GM18499 (cell line): ENCODE results near the gene BTBD19.
"Not testable (repeated sequence)": the region's sequence is repeated elsewhere in the genome, so short reads cannot be mapped to it uniquely, and the experiment has no call there.

Experiments
- ATAC-seq: cut with Tn5 transposase; IDR thresholded peaks from one replicate; pipeline ENCODE4 v1.9.1; 2021; ENCODE audit warnings: moderate number of reproducible peaks; ENCODE audit not compliant: insufficient read depth, unreplicated experiment

Gene BTBD19

DNA sequence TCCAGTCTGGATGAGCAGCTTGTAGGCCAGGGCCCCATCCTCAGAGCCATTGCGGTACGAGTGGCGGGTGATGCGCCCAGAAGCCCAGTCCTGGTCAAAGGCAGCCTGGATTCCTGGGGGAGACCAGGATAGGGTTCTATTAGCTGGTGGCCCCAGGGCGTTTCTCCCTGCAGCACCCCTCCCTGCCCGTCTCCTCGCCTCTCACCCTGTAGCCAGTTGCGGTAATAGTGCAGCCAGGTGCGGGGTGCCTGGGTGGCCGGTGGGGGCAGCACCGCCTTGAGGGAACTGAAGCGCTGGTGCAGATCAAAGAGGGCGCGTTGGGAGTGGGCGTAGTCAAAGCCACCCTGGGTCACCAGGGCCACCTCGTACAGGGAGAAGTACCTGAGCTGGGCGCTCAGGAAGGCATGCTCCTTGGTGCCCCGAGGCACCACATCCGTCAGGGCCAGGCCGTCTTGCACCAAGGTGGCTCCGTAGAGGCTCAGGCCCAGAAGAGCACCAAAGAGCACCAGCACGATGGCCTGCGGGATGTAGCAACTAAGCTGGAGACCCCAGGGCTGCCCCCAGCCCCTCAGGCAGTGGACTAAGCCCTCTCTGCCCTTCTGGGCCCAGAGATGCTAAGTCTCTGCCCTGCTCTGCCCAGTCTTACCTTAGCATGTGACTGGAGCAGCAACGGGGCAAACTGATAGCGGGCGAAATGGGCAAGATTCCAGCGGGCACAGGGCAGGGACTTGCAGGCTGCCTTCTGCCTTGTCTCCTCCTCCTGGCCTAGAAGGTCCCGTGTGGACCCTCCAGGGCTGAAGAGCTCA, 19.1 kb downstream of the BTBD19 start:
- ATAC-seq = no peak

DNA sequence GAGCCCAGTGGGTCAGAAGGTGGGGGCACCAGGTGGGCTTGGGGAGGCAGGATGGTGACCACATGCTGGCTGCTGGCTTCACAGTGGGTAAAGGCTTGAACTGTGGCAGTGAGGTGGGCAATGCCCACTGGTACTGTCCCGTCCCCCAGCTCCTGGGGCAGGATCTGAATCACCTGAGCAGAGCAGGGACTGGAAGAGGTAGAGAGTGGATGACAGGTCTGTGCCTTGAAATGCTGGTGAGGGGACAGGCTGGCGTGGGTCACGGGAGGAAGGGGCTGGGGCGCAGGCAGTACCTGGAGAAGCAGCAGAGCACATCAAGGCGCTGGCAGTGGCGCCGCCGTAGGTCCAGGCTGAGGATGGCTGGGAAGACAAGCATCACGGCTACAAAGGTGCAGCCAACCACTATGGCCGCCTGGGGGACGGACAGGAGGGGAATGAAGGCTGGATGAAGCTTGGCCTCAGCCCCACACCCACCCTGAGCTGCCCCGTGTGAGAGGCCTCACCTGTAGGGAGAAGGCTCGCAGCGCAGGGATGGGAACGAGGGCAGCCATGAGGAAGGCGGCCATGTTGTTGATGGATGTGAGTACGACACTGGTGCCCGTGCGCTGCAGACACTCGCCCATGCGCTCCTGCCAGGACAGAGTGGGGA, 19.8 kb downstream of the BTBD19 start:
- no peak for ATAC-seq

DNA sequence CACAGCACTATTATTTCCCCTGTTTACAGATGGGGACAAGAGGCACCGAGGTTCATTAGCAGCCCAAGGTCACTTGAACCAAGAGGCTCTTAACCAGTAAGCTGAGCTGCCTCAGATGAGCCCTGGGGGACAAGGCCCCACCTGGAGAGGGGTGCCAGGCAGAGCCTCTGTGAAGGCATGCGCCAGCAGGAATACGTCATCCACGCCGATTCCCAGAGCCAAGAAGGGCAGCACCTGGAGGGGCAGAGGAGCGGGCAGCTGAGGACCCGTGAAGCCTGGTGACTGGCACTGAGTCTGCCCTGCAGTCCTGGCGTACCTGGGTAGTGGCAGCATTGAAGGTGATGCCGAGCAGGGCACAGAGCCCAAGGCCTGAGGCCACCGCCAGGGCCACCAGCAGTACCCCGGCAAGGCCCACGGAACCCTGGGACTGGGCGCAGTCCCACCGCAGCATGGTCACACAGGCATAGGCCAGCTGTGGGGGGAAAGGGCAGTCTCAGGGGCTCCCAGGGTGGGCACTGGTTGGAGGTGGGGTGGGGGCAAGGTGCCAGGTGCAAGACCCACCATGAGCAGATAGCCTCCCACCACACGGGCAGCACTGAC, 20.6 kb downstream of the BTBD19 start:
- ATAC-seq = no peak

DNA sequence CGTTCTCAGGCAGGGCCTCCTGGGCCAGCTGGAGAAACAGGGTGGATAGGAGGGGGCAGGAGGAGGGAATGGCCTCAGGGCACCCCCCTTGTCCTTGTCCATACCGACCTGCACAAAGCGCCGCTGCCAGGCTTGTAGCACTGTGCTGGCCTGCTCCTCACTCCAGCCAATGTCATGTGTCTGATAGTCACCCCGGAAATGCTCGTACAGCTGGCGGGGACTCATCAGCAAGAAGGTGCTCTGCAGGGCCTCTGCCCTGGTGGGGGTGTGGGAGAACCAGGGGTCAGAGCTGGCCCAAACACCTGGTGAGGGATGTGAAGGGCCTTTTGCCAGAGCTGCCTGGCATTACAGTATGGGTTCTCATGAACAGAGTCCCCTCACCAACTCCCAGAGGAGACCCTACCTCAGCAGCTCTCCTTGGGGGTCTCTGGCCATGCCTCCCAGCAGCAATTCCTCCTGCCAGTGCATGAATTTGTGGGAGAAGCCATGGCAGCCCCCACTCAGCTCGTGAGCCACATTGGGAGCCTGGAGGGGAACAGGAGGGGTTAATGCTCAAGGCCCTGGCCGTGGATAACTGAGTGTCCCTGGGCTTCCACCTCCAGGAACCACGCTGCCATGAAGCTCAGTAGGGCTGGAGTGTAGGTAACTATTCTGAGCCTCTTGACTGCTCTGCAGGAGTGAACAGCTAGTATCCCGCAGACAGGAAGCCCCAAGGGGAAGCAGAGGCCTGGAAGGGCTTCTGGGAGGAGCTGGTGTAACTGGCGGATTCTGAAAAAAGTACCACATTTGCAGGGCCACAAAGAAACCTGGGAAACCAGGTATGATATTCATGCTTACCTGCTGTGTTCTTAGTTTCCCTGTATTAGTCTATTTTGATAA, 21.4 kb downstream of the BTBD19 start:
- no peak for ATAC-seq

DNA sequence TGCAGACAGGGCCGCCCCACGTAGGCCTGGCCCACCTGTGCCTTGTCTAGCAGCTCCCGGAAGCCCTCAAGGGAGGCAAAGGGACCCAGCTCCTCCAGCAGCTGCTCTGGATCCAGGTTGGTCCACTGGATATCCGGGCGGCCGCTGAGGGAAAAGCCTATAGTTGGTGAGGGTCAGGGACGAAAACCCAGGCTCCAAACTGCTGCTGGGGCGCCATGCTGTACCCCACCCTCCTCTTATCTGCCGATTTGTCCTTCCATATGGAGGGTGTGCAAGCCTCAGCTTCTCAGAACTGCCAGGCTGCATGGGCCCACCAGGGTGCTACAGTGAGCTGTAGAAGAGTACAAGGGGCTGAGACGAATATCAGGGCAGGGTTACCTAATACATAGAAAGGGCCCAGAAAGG, 22.6 kb downstream of the BTBD19 start:
- no peak for ATAC-seq

DNA sequence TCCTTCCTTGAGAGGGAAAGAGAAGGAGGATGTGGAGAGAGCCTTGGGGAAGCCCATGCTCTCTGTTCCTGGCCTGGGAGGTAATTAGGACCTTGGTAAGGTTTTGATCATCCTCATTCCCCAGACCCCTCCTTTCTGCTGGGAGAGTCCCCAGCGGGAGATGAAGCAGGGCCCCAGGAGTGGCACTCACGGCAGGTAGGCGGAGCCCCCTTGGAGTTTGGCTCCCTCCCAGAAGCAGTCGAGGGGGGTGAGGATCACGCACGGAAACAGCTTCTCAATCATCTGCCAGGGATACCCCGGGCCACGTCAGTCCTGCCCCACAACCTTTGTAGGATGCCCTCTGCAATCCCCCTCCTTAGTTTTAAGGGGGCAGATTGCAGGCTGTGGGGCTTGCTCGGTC, 23.2 kb downstream of the BTBD19 start:
- no peak for ATAC-seq

DNA sequence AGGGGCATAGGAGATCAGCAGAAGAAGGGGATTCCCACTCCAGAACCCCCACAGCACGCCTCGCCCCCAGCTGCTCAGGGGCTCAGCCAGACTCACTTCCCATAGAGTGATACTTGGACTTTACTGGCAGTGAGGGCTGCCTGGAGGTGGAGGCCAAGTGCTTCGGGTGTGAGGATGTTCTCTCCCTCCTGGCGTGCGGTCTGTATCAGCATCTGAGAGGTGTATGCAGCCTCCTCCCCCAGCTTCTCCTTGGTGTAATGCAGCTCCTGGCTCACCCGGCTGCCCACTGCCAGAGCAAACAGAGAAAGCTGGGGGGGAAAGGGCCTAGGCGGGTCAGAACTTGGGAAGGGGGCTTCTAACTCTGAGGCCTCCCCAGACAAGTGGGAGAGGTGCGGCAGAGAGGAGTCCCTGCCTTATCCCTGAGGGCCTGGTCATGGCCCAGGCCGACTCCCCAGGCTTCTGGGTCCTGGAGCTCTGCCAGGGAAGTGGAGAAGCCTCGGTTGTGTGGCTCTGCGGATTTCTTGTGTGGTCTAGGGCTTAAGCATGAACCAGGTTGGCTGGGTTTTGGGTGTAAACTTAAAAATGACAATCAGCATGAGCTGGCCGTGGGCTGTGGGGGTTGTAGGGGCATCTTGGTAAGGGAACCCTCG, 23.9 kb downstream of the BTBD19 start:
- ATAC-seq = no peak

DNA sequence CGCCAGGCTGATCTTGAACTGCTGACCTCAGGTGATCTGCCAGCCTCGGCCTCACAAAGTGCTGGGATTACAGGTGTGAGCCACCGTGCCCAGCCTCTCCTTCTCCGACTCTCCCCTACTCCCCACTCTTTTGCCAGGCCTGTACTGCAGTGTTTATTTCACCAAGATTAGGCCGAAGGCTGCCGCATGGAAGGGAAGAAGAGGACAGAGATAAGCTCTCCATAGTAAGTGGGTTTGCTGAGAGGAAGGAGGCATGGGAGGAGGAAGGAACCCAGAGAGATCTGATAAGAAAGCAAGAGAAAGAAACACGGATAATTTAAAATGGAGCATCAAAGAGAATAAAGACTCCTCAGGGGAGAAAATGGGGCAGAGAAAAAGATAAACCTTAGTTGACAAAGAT, 26.0 kb downstream of the BTBD19 start:
- ATAC-seq = no peak

DNA sequence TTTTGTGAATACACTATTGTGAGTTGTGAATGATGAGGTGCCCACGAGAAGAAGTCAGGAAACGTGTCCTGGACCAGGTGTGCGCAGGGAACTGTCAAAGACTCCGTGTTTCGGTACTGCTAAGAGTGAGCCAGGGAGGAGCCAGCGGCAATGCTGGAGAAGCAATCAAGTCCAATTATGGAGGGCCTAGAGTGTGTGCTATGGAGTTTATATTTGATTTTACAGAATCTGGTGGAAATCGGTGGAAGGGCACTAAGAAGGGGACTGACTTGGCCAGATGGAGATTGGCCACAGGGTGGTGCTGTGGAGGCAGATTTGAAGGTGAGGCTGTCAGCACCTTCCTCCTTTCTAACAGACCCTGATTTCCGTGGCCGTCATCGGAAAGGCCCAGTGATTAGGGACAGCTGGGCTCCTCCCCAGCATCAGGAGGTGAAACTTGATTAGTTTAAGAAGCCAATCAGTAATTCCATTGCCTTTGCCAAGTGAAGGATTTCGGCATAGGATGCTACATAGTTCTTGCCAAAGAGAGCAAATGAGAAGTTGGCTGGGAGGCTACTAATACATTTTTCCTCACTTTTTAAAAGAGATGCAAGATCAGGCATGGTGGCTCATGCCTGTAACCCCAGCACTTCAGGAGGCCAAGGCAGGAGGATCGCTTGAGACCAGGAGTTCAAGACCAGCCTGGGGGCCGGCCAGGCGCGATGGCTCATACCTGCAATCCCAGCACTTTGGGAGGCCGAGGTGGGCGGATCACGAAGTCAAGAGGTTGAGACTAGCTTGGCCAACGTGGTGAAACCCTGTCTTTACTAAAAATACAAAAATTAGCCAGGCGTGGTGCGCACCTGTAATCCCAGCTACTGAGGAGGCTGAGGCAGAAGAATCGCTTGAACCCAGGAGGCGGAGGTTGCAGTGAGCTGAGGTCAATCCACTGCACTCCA, 27.7 kb downstream of the BTBD19 start:
- ATAC-seq = no peak

DNA sequence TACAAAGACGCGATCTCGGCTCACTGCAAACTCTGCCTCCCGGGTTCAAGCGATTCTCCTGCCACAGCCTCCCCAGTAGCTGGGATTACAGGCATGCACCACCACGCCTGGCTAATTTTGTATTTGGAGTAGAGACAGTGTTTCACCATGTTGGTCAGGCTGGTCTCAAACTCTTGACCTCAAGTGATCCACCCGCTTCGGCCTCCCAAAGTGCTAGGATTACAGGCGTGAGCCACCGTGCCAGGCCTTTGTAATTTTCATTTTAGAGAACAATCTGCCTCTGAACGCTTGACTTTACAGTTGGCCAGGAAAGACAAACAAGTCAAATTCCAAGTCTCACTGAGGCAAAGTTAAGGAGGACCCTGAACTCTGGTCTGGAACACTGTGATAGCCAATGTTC, 30.0 kb downstream of the BTBD19 start:
- ATAC-seq = not testable (repeated sequence)

DNA sequence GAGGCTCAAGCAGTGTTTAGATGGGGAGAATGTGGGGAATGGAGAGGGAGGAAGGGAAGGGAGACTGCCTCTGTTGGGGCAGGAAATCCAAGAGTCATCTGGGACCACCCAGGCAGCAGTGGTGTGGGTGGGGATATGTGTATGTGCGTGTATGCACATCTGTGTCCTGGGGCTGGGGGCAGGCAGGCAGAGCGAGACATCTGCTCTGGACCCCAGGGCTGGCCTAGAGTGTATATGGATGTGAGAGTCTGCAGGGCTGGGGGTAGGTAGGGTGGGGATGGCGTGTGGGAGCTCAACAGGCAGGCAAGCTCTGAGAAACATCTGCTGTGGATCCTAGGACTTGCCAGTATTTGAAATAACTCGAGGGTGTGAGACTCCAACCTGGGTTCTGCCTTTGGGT, 31.3 kb downstream of the BTBD19 start:
- no peak for ATAC-seq

DNA sequence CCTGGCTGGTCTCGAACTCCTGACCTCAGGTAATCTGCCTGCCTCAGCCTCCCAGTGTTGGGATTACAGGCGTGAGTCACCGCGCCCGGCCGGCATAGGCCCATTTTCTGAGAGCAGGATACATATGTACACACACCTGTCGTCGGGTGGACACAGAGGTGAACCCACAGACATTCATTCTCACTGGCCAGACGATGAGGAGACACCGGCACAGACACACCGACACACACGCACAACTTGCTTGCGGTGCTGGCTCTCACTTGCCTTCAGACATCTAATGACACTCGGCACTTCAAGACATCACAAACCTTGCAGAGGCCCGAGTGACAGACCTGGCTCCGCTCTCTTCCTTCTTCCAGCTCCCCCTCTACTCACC, 34.2 kb downstream of the BTBD19 start:
- ATAC-seq = no peak

DNA sequence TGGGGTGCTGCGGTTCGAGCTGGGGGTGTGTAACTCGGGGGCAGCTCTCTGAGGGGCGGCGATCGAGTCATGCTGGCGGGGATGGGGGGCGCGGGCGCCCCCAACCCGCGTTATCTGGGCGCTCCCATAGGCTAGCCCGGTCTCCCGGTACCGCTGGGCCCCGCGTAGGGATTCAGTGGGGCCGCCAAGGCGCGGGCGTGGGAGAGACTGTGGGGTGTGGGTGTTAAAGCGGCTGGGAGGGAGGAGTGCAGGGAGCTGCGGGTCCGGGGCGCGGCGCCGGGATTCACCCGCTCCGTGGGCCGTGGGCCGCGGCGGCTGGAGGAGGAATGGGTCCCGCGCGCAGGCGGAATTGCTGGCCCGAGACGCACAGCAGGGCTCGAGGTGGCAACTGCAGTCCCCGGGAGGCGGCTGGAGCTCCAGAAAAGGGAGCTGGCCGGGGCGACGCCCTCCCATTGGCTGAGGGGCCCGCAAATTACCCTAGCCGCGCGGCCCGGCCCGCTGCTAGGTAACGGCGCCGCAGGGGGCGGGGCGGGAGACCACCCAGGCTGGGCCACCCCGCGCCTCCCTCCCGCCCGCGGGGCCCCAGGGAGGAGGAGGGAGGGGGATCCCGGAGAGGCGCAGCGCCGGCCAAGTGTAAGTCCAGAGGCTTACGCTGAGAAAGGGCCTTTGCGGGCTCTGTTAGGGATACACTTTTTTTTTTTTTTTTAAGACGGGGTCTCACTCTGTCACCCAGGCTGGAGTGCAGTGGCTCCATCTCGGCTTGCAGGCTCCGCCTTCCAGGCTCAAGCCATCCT, 34.7 kb downstream of the BTBD19 start, which contains the start of gene PTCH2:
Gene PTCH2 (minus strand): TSS at position 392 of the 794 bp plus-strand sequence. CDS start 321 bp downstream, at position 71.
- no peak for ATAC-seq

DNA sequence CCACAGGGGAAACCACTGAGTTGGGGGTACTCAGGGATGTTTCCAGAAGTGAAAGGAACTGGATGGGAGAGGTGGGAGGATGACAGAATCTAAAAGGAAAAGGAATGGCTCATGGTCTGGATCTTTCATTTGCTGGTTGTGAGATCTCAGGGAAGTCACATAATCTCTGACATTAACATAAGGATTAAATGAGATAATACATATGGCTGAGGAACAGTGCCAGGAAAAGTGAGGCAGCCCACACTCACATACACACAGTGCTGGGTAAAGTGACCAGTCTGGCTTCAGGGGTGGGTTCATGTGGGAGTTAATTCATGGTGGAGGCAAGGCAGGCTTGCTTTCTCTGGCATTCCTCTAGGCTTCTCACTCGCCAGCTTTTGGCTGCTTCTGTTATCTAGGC, 38.7 kb downstream of the BTBD19 start:
- ATAC-seq = no peak

DNA sequence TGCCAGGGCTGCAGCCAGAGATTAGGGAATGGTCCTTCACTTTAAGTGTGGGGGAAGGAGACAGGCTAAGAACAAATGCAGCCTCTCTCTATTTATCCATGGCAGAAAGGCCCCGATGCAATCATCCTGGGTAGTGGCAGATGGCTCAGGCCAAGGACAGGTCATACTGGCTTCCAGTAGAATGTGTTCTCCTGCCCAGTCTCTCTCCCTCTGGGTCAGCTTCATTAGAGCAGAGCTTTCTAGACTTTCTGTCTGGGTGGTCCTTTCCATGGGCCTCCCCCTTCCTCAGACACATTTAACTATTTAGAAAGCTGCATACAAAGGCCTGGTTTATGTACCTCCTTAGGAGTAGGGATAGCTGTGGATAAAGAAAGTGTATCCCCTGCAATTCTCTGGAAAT, 39.5 kb downstream of the BTBD19 start:
- ATAC-seq = no peak

DNA sequence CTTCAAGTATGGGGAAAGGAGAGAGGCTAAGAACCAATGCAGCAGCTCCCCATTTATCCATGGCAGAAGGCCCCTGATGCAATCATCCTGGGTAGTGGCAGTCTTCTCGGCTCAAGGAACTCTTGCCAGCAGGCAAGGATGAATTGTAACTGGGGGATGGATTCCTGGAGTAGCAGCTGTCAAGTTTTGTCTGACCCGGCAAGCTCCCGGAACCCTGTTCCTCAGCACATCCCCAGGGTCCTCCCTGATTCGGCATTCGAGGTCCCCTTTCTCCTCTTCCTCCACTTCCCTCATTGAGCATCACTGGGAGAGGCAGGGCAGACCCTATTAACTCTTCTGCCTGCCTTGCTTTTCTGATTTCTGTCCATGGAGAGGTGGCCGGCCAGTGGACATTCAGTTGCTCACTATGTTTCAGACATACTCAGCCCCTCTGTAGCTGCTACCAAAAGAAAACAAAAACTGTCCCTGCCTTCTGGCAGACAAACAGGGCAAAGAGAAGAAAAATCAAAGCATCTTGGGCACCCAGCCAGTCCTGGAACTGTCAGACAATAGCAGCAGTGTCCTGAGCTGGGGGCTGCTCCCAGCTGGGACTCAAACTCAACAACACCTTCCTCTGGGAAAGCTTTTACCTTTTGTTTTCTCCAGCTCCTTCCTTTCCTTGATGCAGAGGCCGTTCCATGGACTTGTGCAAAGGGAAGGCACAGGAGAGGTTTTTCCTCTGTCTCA, 40.3 kb downstream of the BTBD19 start:
- ATAC-seq = no peak

DNA sequence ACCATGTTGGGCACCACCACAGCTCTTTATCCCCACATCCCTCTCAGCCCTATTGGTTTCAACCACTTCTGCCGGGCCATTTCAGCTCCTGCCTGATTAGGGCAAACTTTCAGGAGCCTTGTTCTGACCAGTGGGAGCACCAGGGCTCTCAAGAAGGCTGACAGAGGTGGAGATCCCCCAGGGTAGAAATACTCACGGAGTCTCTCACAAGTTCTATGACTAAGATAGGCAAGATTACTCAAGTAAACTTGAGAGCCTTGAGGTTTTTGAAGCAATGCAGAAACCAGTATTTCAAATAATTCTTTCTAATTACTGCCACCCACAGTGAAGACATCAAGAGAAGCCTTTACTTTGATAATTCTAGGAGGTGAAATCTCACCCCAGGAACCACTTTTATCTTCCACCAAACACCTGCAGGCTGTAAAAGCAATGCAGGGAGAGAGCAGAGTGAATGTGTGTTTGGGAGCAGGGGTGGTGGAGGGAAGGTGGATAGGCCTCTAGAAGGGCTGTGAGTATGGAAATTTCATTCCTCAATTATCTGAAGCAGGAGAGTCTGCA, 41.3 kb downstream of the BTBD19 start:
- ATAC-seq = no peak
